ENCODE results near the gene MMP14. TPM values are rescaled to one million over a fixed set of nuclear protein-coding genes. Genes with fewer than 3 reads are reported as not detected.

MMP14 gene
- total RNA-seq, 3 donors from 2014 or later, result 84.4 to 361 (median 136) TPM

DNA sequence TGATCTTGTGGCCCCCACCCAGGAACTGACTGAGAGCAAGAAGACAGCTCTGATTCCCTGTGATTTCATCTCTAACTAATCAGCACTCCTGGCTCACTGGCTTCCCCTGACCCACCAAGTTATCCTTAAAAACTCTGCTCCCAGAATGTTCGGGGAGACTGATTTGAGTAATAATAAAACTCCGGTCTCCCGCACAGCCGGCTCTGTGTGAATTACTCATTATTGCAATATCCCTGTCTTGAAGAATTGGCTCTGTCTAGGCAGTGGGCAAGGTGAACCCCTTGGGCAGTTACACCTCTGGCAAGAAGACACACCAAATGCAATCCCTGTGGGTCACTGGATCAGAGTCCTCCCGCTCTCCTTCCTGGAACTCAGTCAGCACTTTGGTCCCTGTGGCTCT, 42.4 kb upstream of the MMP14 start:
- no peak for DNase-seq (ENCODE audit: low spot score in 2 of 2)
- Histone ChIP-seq H3K27ac (no peak overlapping the region), H3K4me1 (no peaks in the 10 kb centered on the region), H3K27me3 (no peaks in the 10 kb centered on the region), H3K36me3 (no peaks in the 10 kb centered on the region), H3K4me3 (no peak overlapping the region), H3K9me3 (no peaks in the 10 kb centered on the region)
- intact Hi-C loops (cut with DNase I; ENCODE audit: low total_unique reads), result no loop called here
- TF ChIP-seq POLR2A (IDR thresholded peaks at IDR 0.05) (no peak), CTCF (IDR thresholded peaks at IDR 0.05) (no peak), POLR2AphosphoS5 (IDR thresholded peaks at IDR 0.05) (no peak)

DNA sequence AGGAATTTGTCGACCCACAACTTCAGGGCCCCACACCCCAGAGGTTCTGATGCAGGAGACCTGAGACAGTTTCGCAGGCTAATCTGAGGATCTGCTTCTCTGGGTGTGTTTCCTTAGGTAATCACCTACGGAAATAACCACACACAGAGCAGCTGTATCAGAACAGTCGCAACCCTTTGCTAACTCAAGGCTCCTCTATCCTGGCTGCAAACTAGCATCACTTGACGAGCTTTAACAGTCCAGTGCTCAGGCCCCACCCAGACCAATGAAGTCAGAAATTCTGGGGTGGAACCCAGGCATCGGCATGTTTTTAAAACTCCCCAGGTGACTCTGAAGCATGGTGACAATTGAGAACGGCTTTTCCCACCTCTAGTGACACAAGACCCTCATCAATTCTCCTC, 41.8 kb upstream of the MMP14 start:
- Histone ChIP-seq H3K27me3 (no peaks in the 10 kb centered on the region), H3K27ac (no peak overlapping the region), H3K4me3 (no peak overlapping the region), H3K4me1 (no peaks in the 10 kb centered on the region), H3K36me3 (no peaks in the 10 kb centered on the region), H3K9me3 (no peaks in the 10 kb centered on the region)
- TF ChIP-seq CTCF (IDR thresholded peaks at IDR 0.05) (no peak), POLR2AphosphoS5 (IDR thresholded peaks at IDR 0.05) (no peak), POLR2A (IDR thresholded peaks at IDR 0.05) (no peak)
- intact Hi-C loops (cut with DNase I; ENCODE audit: low total_unique reads), result no loop called here
- DNase-seq (ENCODE audit: low spot score in 2 of 2), result no peak

DNA sequence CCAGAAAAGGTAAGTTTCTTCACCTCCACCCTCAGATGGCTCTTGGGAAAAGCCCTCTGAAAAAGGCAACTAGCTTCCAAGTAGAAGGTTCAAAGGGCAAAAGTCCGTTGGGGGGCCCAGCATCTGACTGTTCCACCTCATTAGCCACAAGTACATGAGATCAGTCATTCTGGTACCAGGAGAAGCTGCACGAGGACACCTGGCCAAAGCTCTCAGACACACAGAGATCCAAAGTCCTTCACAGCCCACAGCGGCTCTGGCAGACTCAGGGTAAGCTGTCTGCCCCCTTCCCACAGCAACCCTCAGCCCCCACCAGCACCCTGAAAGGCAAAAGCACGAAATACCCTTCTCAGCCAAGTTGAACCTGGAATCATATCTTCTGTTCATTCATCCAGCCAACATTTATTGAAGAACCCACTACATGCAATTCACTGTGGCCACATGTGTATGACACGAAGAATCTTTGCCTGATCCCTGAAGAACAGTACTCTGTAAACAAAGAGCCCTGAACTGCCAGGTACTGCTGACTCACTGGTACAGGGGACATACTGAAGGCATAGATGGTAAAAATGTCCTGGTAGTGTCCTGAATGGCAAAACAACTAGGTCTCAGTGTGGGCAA, 40.2 kb upstream of the MMP14 start:
- TF ChIP-seq POLR2A (IDR thresholded peaks at IDR 0.05) (no peak), POLR2AphosphoS5 (IDR thresholded peaks at IDR 0.05) (no peak), CTCF (IDR thresholded peaks at IDR 0.05) (no peak)
- no peaks in the 10 kb centered on the region for H3K27me3 ChIP-seq
- H3K9me3 ChIP-seq, result no peaks in the 10 kb centered on the region
- H3K4me3 ChIP-seq, result no peak overlapping the region
- H3K27ac ChIP-seq, result no peak overlapping the region
- no peaks in the 10 kb centered on the region for H3K36me3 ChIP-seq
- DNase-seq (ENCODE audit: low spot score in 2 of 2), result no peak
- intact Hi-C loops (cut with DNase I; ENCODE audit: low total_unique reads), result no loop called here
- H3K4me1 ChIP-seq, result no peaks in the 10 kb centered on the region

GRCh38 chr14:22797017-22797917, 39.1 kb upstream of the MMP14 start:
- DNase-seq (ENCODE audit: low spot score in 2 of 2), result no peak
- Histone ChIP-seq H3K4me1 (no peaks in the 10 kb centered on the region), H3K4me3 (no peak overlapping the region), H3K27ac (no peak overlapping the region), H3K36me3 (no peaks in the 10 kb centered on the region), H3K9me3 (no peaks in the 10 kb centered on the region), H3K27me3 (no peaks in the 10 kb centered on the region)
- TF ChIP-seq POLR2A (IDR thresholded peaks at IDR 0.05), result no peak
- TF ChIP-seq CTCF (IDR thresholded peaks at IDR 0.05), result no peak
- TF ChIP-seq POLR2AphosphoS5 (IDR thresholded peaks at IDR 0.05), result no peak
- intact Hi-C loops (cut with DNase I; ENCODE audit: low total_unique reads), result no loop called here

DNA sequence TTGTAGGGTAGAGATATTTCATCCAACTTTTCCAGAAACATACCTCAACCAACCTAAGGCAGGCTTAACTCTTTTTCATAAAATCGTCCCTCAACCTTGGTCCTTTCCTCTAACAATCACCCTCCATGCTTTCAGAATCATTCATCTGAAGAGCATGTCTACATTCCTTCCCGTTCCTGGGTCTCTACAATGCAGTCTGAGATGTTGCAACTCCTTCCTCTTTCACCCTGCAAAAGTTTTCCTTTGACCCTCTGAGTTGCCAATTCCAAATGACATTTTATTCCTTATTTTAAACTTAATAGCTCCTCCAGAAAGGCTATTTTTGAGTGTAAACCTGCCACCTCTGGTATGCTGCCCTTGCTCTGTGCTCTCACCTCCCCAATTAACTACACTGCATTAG, 37.9 kb upstream of the MMP14 start:
- H3K36me3 ChIP-seq, result no peaks in the 10 kb centered on the region
- no peaks in the 10 kb centered on the region for H3K4me1 ChIP-seq
- no peaks in the 10 kb centered on the region for H3K9me3 ChIP-seq
- no peak overlapping the region for H3K27ac ChIP-seq
- no peak overlapping the region for H3K4me3 ChIP-seq
- H3K27me3 ChIP-seq, result no peaks in the 10 kb centered on the region
- no peak for DNase-seq (ENCODE audit: low spot score in 2 of 2)
- intact Hi-C loops (cut with DNase I; ENCODE audit: low total_unique reads), result no loop called here
- no peak for TF ChIP-seq POLR2AphosphoS5 (IDR thresholded peaks at IDR 0.05)
- TF ChIP-seq CTCF (IDR thresholded peaks at IDR 0.05), result no peak
- no peak for TF ChIP-seq POLR2A (IDR thresholded peaks at IDR 0.05)
